Esophagus muscularis mucosa (tissue), 4 donors: Measurements from ENCODE around the gene KATNA1. TPM values are rescaled to one million over a fixed set of nuclear protein-coding genes. Genes with fewer than 3 reads are reported as not detected.

Source experiments
- DNase-seq: peaks from one replicate; pipeline ENCODE4 v3.0.0-alpha.2; 2017; ENCODE audit errors: extremely low spot score
- H3K27ac ChIP-seq, 4 donors: fragments of 200-600 bp; sonication (generic); replicated peaks in 1 of 4; 1 replicate in 3 of 4; 2 replicates in 1 of 4; pipeline ENCODE4 v1.5.1; 2016 to 2019; ENCODE audit warnings: mild to moderate bottlenecking in 1 of 4
- H3K27me3 ChIP-seq, 4 donors: fragments of 200-600 bp; sonication (generic); one replicate each; pipeline versions ENCODE4 v1.5.1 to v1.6.0; 2016 to 2019
- H3K36me3 ChIP-seq, 4 donors: fragments of 200-600 bp; sonication (generic); one replicate each; pipeline ENCODE4 v1.5.1; 2016 to 2019
- H3K4me1 ChIP-seq, 4 donors: fragments of 200-600 bp; sonication (generic); one replicate each; pipeline ENCODE4 v1.5.1; 2016 to 2019
- H3K4me3 ChIP-seq, 4 donors: fragments of 200-600 bp; sonication (generic); 1 replicate in 2 of 4; 2 replicates in 2 of 4; pipeline ENCODE4 v1.5.1; 2016 to 2019; ENCODE audit warnings: mild to moderate bottlenecking in 4 of 4, moderate library complexity in 1 of 4
- H3K9me3 ChIP-seq, 4 donors: fragments of 200-600 bp; sonication (generic); 1 replicate in 3 of 4; 2 replicates in 1 of 4; pipeline ENCODE4 v1.5.1; 2016 to 2019
- CTCF ChIP-seq, 3 experiments: fragments of 200-600 bp in 2 of 3; fragments of 450-650 bp in 1 of 3; sonication (generic) in 2 of 3; IDR thresholded peaks; one replicate each; pipeline ENCODE4 v1.5.1; 2017 to 2019; ENCODE audit warnings: antibody characterized with exemption in 3 of 3, mild to moderate bottlenecking in 2 of 3, moderate library complexity in 1 of 3
- POLR2A ChIP-seq: fragments of 450-650 bp; IDR thresholded peaks from one replicate; pipeline ENCODE4 v1.6.1; 2017; ENCODE audit warnings: antibody characterized with exemption, moderate library complexity, mild to moderate bottlenecking, low read depth
- WGBS: methylation state at CpG from one replicate; pipeline ENCODE4 v1.1.5; 2018; 5-methylcytosine and 5-hydroxymethylcytosine counted together
- intact Hi-C: fragments of 100-400 bp; cut with DNase I; formaldehyde crosslinking; loops from one replicate; pipeline ENCODE4 v1.15.1; 2023
- small RNA-seq, 3 donors: library from RNA; depleted of rRNA; stranded (forward); fragments of <200 nt; gene quantifications; one replicate each; pipeline ENCODE3, GENCODE V24; 2016
- total RNA-seq, 4 donors: library from RNA; depleted of rRNA; stranded (reverse); fragments of >200 nt; gene quantifications; one replicate each; pipeline versions ENCODE4 v1.1.0 to v1.2.1, GENCODE V29; 2016

Gene KATNA1
- total RNA-seq, 4 donors from 2014 or later, result 15.8 to 24.5 (median 20.2) TPM

- H3K27ac ChIP-seq, result peak overlapping the region; percentile 95 to 98 (median 97)
- H3K4me1 ChIP-seq, result peaks cover 32 to 38% (median 35%) of the 10 kb centered on the region in 4 donors
- DNase-seq, result no peak
- H3K27me3 ChIP-seq, result no peaks in the 10 kb centered on the region
- H3K4me3 ChIP-seq, result peak overlapping the region; percentile 91 to 99 (median 96)
- no peaks in the 10 kb centered on the region for H3K9me3 ChIP-seq
- peaks cover 3 to 6% (median 6%) of the 10 kb centered on the region in 4 donors for H3K36me3 ChIP-seq
- 0% methylated on average over 16 of the region's 16 CpGs for WGBS
- TF ChIP-seq POLR2A, result no peak
- peak in 1 of 3 experiments; percentile 4 for TF ChIP-seq CTCF (IDR thresholded peaks at IDR 0.05)
- intact Hi-C loops, result loop anchor here (10.0 kb wide), 1 partner anchor 169 kb away; the partner anchor contains the start of gene LATS1
Measured at GRCh38 chr6:149545258-149545753, 103.2 kb downstream of the KATNA1 start.

Small RNA genes lying within 50 kb of the gene (small RNA-seq; reads per million reads assigned to genes)
- gene RF00019 (0 reads per million in 3 donors), gene RF00410 (0 reads per million in 3 donors)

Other genes with a start within 250 kb of the KATNA1 start
- gene SUMO4, start 248.5 kb downstream of the KATNA1 start, total RNA-seq, result 1 to 10 TPM in 2 of 4 donors, under 1 TPM in 2; 0.58 to 2.1 (median 1.0) TPM
- 1 to 10 TPM in 1 of 4 donors, under 1 TPM in 3; 0.63 to 5.8 (median 0.87) TPM for gene ZC3H12D, start 163.7 kb downstream of the KATNA1 start, total RNA-seq
- gene PPIL4, start 102.7 kb downstream of the KATNA1 start, total RNA-seq, result 10 to 100 TPM; 22.1 to 30.2 (median 26.1) TPM
- gene GINM1, start 82.3 kb downstream of the KATNA1 start, total RNA-seq, result 10 to 100 TPM; 53.7 to 71.8 (median 57.0) TPM
- 10 to 100 TPM; 27.0 to 33.6 (median 30.1) TPM for gene LATS1, start 69.4 kb upstream of the KATNA1 start, total RNA-seq
- 10 to 100 TPM in 3 of 4 donors, 1 to 10 TPM in 1; 9.2 to 15.4 (median 11.5) TPM for gene NUP43, start 97.8 kb upstream of the KATNA1 start, total RNA-seq
- gene PCMT1, start 101.0 kb upstream of the KATNA1 start, total RNA-seq, result 100 to 1,000 TPM in 3 of 4 donors, 10 to 100 TPM in 1; 93.9 to 111 (median 107) TPM
- gene LRP11, start 215.6 kb upstream of the KATNA1 start, total RNA-seq, result 10 to 100 TPM; 15.0 to 29.1 (median 24.0) TPM
- gene RAET1E, start 249.4 kb upstream of the KATNA1 start, total RNA-seq, result under 1 TPM in 1 of 4 donors, not detected in 3; 0.29 TPM